Keratinocyte (primary cell): ENCODE measurements around the gene MRPS15.

ENCODE experiments used
- EZH2 ChIP-seq: IDR thresholded peaks from one replicate; pipeline ENCODE4 v1.6.1; 2012; ENCODE audit warnings: inconsistent platforms, mild to moderate bottlenecking, low read length, moderate library complexity
- TF ChIP-seq, protein P1 (sequence below), 3 experiments: IDR thresholded peaks in 1 of 3; conservative IDR thresholded peaks in 1 of 3; optimal IDR thresholded peaks in 1 of 3; 2 replicates in 2 of 3; 3 replicates in 1 of 3; pipeline versions ENCODE3 to v1.5.1; 2011; ENCODE audit warnings: low read length in 3 of 3, mild to moderate bottlenecking in 3 of 3, moderate library complexity in 2 of 3, control low read depth in 1 of 3, inconsistent platforms in 1 of 3; ENCODE audit not compliant: insufficient read depth in 2 of 3; ENCODE audit errors: extremely low read depth in 1 of 3

DNA sequence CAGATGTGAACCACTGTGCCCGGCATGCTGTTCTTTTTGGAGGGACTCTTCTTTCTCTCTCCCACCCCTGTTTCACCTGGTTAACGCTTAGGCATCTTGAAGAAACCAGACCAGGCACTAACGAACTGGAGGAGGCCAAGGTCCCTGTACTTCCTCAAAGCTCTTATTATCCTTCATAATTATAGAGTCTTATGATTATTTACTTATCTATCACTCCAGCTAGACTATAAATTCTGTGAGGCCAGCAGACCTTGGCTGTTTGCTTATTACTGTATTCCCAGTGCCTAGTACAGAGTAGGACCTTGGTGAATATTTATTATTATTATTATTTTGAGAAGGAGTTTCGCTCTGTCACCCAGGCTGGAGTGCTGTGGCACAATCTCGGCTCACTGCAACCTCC is 12.8 kb upstream of the MRPS15 start:
- no peak for TF ChIP-seq EZH2
- TF ChIP-seq, protein P1, sequence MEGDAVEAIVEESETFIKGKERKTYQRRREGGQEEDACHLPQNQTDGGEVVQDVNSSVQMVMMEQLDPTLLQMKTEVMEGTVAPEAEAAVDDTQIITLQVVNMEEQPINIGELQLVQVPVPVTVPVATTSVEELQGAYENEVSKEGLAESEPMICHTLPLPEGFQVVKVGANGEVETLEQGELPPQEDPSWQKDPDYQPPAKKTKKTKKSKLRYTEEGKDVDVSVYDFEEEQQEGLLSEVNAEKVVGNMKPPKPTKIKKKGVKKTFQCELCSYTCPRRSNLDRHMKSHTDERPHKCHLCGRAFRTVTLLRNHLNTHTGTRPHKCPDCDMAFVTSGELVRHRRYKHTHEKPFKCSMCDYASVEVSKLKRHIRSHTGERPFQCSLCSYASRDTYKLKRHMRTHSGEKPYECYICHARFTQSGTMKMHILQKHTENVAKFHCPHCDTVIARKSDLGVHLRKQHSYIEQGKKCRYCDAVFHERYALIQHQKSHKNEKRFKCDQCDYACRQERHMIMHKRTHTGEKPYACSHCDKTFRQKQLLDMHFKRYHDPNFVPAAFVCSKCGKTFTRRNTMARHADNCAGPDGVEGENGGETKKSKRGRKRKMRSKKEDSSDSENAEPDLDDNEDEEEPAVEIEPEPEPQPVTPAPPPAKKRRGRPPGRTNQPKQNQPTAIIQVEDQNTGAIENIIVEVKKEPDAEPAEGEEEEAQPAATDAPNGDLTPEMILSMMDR (optimal IDR thresholded peaks at IDR 0.05 in 1 of 3, IDR thresholded peaks at IDR 0.05 in 1 of 3, conservative IDR thresholded peaks at IDR 0.05 in 1 of 3; ENCODE audit: extremely low read depth in 1 of 3, insufficient read depth in 2 of 3, low read length in 3 of 3), result no peak
